ENCODE results near the gene OTOGL.

OTOGL gene

DNA sequence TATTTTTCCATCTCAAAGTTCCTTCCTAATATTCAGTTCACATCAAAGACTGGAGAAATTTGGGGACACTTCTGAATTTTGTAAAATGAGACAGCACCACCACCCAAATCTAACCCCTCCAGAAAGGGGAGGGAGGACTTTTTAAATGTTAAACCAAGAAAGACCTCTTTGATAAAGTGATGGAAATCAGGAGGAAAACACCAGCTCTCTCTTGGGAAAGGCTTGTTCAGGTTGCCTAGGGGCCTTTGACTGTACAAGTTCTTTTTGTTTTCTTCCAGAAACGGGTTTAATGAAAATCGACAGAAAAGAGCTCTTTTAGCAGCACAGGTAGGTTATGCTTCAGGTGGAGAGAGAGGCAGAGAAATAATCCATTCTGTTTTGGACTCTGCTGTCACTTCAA lies 112.3 kb downstream of the OTOGL start:
- Histone ChIP-seq H3K27ac (replicated peaks) (no peak overlapping the region), H3K4me3 (replicated peaks; ENCODE audit: insufficient read depth, low read length) (no peak overlapping the region), H3K27me3 (ENCODE audit: insufficient read depth, poor library complexity, severe bottlenecking) (no peaks in the 10 kb centered on the region)
- DNase-seq (ENCODE audit: low read depth in 1 of 2, low spot score in 1 of 2): no peak
- TF ChIP-seq SPI1 (IDR thresholded peaks at IDR 0.05; ENCODE audit: borderline replicate concordance, low read depth): no peak
- TF ChIP-seq, protein P1, sequence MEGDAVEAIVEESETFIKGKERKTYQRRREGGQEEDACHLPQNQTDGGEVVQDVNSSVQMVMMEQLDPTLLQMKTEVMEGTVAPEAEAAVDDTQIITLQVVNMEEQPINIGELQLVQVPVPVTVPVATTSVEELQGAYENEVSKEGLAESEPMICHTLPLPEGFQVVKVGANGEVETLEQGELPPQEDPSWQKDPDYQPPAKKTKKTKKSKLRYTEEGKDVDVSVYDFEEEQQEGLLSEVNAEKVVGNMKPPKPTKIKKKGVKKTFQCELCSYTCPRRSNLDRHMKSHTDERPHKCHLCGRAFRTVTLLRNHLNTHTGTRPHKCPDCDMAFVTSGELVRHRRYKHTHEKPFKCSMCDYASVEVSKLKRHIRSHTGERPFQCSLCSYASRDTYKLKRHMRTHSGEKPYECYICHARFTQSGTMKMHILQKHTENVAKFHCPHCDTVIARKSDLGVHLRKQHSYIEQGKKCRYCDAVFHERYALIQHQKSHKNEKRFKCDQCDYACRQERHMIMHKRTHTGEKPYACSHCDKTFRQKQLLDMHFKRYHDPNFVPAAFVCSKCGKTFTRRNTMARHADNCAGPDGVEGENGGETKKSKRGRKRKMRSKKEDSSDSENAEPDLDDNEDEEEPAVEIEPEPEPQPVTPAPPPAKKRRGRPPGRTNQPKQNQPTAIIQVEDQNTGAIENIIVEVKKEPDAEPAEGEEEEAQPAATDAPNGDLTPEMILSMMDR (IDR thresholded peaks at IDR 0.05; ENCODE audit: insufficient read depth, low read length): no peak
- no peak for TF ChIP-seq GABPA (IDR thresholded peaks at IDR 0.05; ENCODE audit: low read depth)
- no peak for TF ChIP-seq POLR2AphosphoS5 (IDR thresholded peaks at IDR 0.05; ENCODE audit: low read depth)
- TF ChIP-seq, protein P2, sequence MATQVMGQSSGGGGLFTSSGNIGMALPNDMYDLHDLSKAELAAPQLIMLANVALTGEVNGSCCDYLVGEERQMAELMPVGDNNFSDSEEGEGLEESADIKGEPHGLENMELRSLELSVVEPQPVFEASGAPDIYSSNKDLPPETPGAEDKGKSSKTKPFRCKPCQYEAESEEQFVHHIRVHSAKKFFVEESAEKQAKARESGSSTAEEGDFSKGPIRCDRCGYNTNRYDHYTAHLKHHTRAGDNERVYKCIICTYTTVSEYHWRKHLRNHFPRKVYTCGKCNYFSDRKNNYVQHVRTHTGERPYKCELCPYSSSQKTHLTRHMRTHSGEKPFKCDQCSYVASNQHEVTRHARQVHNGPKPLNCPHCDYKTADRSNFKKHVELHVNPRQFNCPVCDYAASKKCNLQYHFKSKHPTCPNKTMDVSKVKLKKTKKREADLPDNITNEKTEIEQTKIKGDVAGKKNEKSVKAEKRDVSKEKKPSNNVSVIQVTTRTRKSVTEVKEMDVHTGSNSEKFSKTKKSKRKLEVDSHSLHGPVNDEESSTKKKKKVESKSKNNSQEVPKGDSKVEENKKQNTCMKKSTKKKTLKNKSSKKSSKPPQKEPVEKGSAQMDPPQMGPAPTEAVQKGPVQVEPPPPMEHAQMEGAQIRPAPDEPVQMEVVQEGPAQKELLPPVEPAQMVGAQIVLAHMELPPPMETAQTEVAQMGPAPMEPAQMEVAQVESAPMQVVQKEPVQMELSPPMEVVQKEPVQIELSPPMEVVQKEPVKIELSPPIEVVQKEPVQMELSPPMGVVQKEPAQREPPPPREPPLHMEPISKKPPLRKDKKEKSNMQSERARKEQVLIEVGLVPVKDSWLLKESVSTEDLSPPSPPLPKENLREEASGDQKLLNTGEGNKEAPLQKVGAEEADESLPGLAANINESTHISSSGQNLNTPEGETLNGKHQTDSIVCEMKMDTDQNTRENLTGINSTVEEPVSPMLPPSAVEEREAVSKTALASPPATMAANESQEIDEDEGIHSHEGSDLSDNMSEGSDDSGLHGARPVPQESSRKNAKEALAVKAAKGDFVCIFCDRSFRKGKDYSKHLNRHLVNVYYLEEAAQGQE (IDR thresholded peaks at IDR 0.05; ENCODE audit: insufficient replicate concordance, low read depth): no peak

DNA sequence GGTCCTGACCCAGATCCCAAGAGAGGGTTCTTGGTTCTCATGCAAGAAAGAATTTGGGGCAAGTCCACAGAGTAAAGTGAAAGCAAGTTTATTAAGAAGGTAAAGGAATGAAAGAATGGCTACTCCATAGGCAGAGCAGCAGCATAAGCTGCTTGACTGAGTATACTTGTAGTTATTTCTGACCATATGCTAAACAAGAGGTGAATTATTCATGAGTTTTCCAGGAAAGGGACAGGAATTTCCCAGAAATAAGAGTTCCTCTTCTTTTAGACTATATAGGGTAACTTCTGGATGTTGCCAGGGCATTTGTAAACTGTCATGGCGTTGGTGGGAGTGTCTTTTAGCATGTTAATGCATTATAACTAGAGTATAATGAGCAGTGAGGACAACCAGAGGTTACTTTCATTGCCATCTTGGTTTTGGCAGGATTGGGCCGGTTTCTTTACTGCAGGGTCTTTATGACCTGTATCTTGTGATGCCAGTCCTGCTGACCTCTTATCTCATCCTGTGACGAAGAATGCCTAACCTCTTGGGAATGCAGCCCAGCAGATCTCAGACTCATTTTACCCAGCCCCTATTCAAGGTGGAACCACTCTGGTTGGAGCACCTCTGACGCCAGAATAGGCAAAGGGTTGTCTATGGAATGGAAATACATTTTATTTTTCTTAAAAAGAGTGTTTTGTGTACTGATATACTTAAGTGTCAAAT lies 113.8 kb downstream of the OTOGL start:
- Histone ChIP-seq H3K27me3 (ENCODE audit: insufficient read depth, poor library complexity, severe bottlenecking) (no peaks in the 10 kb centered on the region), H3K27ac (replicated peaks) (no peak overlapping the region), H3K4me3 (replicated peaks; ENCODE audit: insufficient read depth, low read length) (no peak overlapping the region)
- DNase-seq (ENCODE audit: low read depth in 1 of 2, low spot score in 1 of 2): no peak
- TF ChIP-seq SPI1 (IDR thresholded peaks at IDR 0.05; ENCODE audit: borderline replicate concordance, low read depth) (no peak), POLR2AphosphoS5 (IDR thresholded peaks at IDR 0.05; ENCODE audit: low read depth) (no peak), GABPA (IDR thresholded peaks at IDR 0.05; ENCODE audit: low read depth) (no peak)
- TF ChIP-seq, protein P2 (IDR thresholded peaks at IDR 0.05; ENCODE audit: insufficient replicate concordance, low read depth): no peak
- TF ChIP-seq, protein P1 (IDR thresholded peaks at IDR 0.05; ENCODE audit: insufficient read depth, low read length): no peak

DNA sequence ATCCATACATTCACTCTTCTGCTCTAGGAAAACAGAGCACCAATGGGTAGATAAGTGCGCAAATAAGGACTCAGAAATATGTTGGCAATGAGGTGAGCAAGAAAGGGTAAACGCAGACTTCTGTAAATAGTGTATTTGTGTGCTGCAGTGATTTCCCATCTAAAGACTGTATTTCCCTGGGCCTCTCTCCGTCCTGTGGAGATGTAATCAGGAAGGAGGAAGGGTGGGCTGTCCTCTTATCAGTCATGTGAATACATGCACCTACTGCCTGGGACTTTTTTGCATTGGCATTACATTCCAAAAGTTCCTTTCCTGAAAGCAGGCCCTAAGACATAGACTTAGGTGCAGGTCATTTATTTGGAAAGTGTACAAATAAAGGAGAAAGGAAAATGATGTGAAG lies 114.5 kb downstream of the OTOGL start:
- TF ChIP-seq POLR2AphosphoS5 (IDR thresholded peaks at IDR 0.05; ENCODE audit: low read depth): no peak
- TF ChIP-seq, protein P2 (IDR thresholded peaks at IDR 0.05; ENCODE audit: insufficient replicate concordance, low read depth): no peak
- TF ChIP-seq SPI1 (IDR thresholded peaks at IDR 0.05; ENCODE audit: borderline replicate concordance, low read depth): no peak
- no peak for TF ChIP-seq GABPA (IDR thresholded peaks at IDR 0.05; ENCODE audit: low read depth)
- Histone ChIP-seq H3K27me3 (ENCODE audit: insufficient read depth, poor library complexity, severe bottlenecking) (no peaks in the 10 kb centered on the region), H3K27ac (replicated peaks) (no peak overlapping the region), H3K4me3 (replicated peaks; ENCODE audit: insufficient read depth, low read length) (no peak overlapping the region)
- DNase-seq (ENCODE audit: low read depth in 1 of 2, low spot score in 1 of 2): no peak
